ENCODE results near the gene OR10H3. TPM values are rescaled to one million over a fixed set of nuclear protein-coding genes. Genes with fewer than 3 reads are reported as not detected.
"Not testable (repeated sequence)": the region's sequence is repeated elsewhere in the genome, so short reads cannot be mapped to it uniquely, and the experiment has no call there.

OR10H3 gene
- total RNA-seq, 1 donor from 2014 or later = not detected

GRCh38 chr19:15779756-15780476 is 42.1 kb downstream of the OR10H3 start:
- no peak overlapping the region for H3K4me3 ChIP-seq (ENCODE audit: low read depth, low read length)
- TF ChIP-seq CTCF (IDR thresholded peaks at IDR 0.05; ENCODE audit: insufficient read depth, low read length, severe bottlenecking) = no peak
- no peak for FAIRE-seq
- no peaks in the 10 kb centered on the region for H3K27me3 ChIP-seq (ENCODE audit: control insufficient read depth, insufficient read depth, low read length)
- DNase-seq (ENCODE audit: low read depth) = no peak
- H3K36me3 ChIP-seq (ENCODE audit: control insufficient read depth, insufficient read depth, low read length) = no peaks in the 10 kb centered on the region

GRCh38 chr19:15780610-15781418 is 43.0 kb downstream of the OR10H3 start:
- no peak for TF ChIP-seq CTCF (IDR thresholded peaks at IDR 0.05; ENCODE audit: insufficient read depth, low read length, severe bottlenecking)
- Histone ChIP-seq H3K4me3 (ENCODE audit: low read depth, low read length) (no peak overlapping the region), H3K27me3 (ENCODE audit: control insufficient read depth, insufficient read depth, low read length) (no peaks in the 10 kb centered on the region), H3K36me3 (ENCODE audit: control insufficient read depth, insufficient read depth, low read length) (no peaks in the 10 kb centered on the region)
- DNase-seq (ENCODE audit: low read depth) = no peak
- FAIRE-seq = no peak

- no peak for FAIRE-seq
- H3K4me3 ChIP-seq (ENCODE audit: low read depth, low read length) = no peak overlapping the region
- no peak for TF ChIP-seq CTCF (IDR thresholded peaks at IDR 0.05; ENCODE audit: insufficient read depth, low read length, severe bottlenecking)
Measured at GRCh38 chr19:15781661-15782060, 43.9 kb downstream of the OR10H3 start.

GRCh38 chr19:15782211-15782610 is 44.4 kb downstream of the OR10H3 start:
- no peak for DNase-seq (ENCODE audit: low read depth)
- TF ChIP-seq CTCF (IDR thresholded peaks at IDR 0.05; ENCODE audit: insufficient read depth, low read length, severe bottlenecking) = no peak
- no peak for FAIRE-seq

More at GRCh38 chr19:15781661-15782060, 43.9 kb downstream of the OR10H3 start:
- Histone ChIP-seq H3K27me3 (ENCODE audit: control insufficient read depth, insufficient read depth, low read length) (no peaks in the 10 kb centered on the region), H3K36me3 (ENCODE audit: control insufficient read depth, insufficient read depth, low read length) (no peaks in the 10 kb centered on the region)
- DNase-seq (ENCODE audit: low read depth) = no peak

GRCh38 chr19:15782896-15783295 is 45.1 kb downstream of the OR10H3 start:
- not testable (repeated sequence) for DNase-seq (ENCODE audit: low read depth); H3K36me3 ChIP-seq (ENCODE audit: control insufficient read depth, insufficient read depth, low read length); H3K4me3 ChIP-seq (ENCODE audit: low read depth, low read length); FAIRE-seq; H3K27me3 ChIP-seq (ENCODE audit: control insufficient read depth, insufficient read depth, low read length)

More at GRCh38 chr19:15782211-15782610, 44.4 kb downstream of the OR10H3 start:
- Histone ChIP-seq H3K36me3 (ENCODE audit: control insufficient read depth, insufficient read depth, low read length) (no peaks in the 10 kb centered on the region), H3K27me3 (ENCODE audit: control insufficient read depth, insufficient read depth, low read length) (no peaks in the 10 kb centered on the region), H3K4me3 (ENCODE audit: low read depth, low read length) (no peak overlapping the region)

GRCh38 chr19:15787611-15788155 is 49.9 kb downstream of the OR10H3 start, which contains the start of gene OR10H5:
Gene OR10H5 (plus strand): TSS chr19:15787661. CDS start chr19:15794049, 6,388 bp downstream.
- H3K36me3 ChIP-seq (ENCODE audit: control insufficient read depth, insufficient read depth, low read length) = no peaks in the 10 kb centered on the region
- no peaks in the 10 kb centered on the region for H3K27me3 ChIP-seq (ENCODE audit: control insufficient read depth, insufficient read depth, low read length)
- no peak for TF ChIP-seq CTCF (IDR thresholded peaks at IDR 0.05; ENCODE audit: insufficient read depth, low read length, severe bottlenecking)
- H3K4me3 ChIP-seq (ENCODE audit: low read depth, low read length) = no peak within 1 kb of the TSS
- DNase-seq (ENCODE audit: low read depth) (no peak), FAIRE-seq (peak; percentile 68)

All from bronchial epithelial cell (primary cell).